ENCODE measurements around the gene KCNK4. TPM values are rescaled to one million over a fixed set of nuclear protein-coding genes. Genes with fewer than 3 reads are reported as not detected.
A peak's percentile ranks its signal among the peaks of the same experiment; 100 is the strongest.

The KCNK4 gene
- total RNA-seq, 2 experiments from 2014 or later, result not detected

DNA sequence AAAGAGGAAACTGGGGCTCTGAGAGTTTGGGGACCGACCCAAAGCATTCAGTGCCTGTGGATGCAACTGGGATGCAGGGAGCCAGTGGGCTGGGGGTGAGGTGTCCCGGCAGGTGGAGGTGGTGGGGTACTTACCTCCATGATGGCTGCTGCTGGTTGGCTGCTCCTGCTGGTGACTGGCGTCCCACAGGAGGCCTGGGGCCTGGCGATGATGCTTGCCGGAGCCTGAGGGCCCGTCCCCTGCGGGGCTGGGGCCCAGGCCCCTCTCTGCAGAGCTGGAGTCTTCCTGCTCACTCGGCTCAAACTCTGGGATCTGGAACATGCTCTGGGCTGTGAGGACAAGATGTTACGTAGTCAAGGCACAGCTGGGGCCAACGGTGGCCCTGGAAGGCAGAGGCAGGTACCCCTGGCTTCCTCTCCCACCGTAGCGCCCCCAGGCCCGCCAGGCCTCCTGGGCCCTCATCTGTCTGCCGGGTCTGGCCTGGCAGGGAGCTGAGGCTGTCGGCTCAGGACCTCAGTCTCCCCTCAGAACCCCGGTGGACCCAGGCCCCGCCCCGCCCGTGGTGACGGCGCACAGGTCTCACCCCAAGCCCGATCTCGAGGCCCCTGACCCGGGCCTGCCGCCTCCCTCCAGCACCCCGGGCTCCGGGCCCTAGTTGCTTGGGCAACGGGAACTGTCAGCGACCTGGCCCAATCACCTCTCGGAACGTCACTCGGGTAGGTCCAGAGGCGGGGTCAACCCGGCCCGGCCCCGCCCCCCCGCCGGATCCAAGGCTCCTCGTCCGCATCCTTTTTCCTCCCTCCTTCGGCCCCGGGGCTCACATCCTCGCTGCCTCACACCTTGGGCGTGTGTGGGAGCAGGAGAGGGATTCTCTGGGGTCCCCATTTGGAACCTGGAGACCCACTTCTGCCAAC lies 6.8 kb upstream of the KCNK4 start, which contains the start of gene BAD:
Gene BAD, minus strand, starts transcription at position 618 of the 914 bp plus-strand sequence. Its CDS starts 297 bp downstream, at position 321.
- Mint-ChIP-seq H3K4me1 (peaks cover 8% of the 10 kb centered on the region), H3K9me3 (no peaks in the 10 kb centered on the region), H3K27ac (peak within 1 kb of the TSS; percentile 86), H3K4me3 (peak within 1 kb of the TSS; percentile 85), H3K27me3 (no peaks in the 10 kb centered on the region), H3K36me3 (peaks cover 10% of the 10 kb centered on the region)
- POLR2A ChIA-PET, result interaction anchor here (0.7 to 4.5 kb wide), 11 partner anchors 9 to 99 kb away, joined by 3 to 72 read pairs (median 7); partner anchors contain the start of genes ESRRA, FERMT3, FKBP2 and PPP1R14B
- ATAC-seq (ENCODE audit: low read depth) (peak; percentile 84), DNase-seq (peak; percentile 89)

- POLR2A ChIA-PET, result interaction anchor here (0.6 to 4.5 kb wide), 12 partner anchors 10 to 100 kb away, joined by 3 to 72 read pairs (median 6); partner anchors contain the start of genes ESRRA, FERMT3, FKBP2 and PPP1R14B
- Mint-ChIP-seq H3K27ac (peak within 1 kb of the TSS; percentile 86), H3K9me3 (no peaks in the 10 kb centered on the region), H3K27me3 (peaks cover 5% of the 10 kb centered on the region), H3K4me1 (peaks cover 8% of the 10 kb centered on the region), H3K4me3 (peak within 1 kb of the TSS; percentile 85), H3K36me3 (peaks cover 9% of the 10 kb centered on the region)
- DNase-seq (peak; percentile 99), ATAC-seq (ENCODE audit: low read depth) (peak; percentile 63)
Observed at GRCh38 chr11:64284962-64285884, 5.9 kb upstream of the KCNK4 start, which contains the start of gene GPR137. TSS of gene GPR137 (plus strand) at chr11:64285848. CDS start at chr11:64286525, 677 bp downstream.

DNA sequence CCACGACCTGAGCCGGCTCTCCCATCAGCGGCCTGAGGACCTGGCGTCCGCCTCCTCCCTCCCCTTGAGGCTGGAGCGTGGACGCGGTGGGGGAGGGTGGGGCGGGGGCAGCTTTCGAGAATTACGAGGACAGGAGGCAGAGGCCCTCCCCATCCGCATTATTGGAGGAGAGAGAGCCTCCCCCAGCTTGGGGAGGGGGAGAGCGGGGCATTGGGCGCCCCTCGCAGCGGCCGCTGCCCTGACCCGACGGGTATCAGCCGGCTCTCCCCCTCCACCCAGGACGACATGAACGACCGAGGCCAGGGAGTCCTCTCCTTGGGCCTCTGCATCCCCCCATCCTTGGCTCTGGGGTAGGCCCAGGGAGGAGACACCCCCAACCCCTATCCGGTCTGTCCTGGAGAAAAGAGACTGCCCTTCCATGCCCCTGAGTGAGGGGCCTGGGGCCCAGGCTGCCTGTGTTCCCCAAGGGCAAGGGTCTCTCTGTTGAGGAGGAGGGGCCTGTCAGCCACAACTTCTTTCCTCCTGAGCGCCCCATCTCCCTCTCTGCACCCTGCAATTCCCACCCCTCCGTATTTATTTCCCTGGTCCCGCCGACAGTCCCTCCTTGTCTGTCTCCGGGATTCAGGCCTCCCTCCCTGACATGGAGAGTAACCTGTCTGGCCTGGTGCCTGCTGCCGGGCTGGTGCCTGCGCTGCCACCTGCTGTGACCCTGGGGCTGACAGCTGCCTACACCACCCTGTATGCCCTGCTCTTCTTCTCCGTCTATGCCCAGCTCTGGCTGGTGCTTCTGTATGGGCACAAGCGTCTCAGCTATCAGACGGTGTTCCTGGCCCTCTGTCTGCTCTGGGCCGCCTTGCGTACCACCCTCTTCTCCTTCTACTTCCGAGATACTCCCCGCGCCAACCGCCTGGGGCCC lies 5.0 kb upstream of the KCNK4 start:
- Mint-ChIP-seq H3K9me3 (no peaks in the 10 kb centered on the region), H3K27ac (peak overlapping the region; percentile 66), H3K4me1 (peaks cover 8% of the 10 kb centered on the region), H3K27me3 (peaks cover 14% of the 10 kb centered on the region), H3K4me3 (peak overlapping the region; percentile 83), H3K36me3 (peaks cover 9% of the 10 kb centered on the region)
- ATAC-seq (ENCODE audit: low read depth) (no peak), DNase-seq (no peak)
- POLR2A ChIA-PET, result interaction anchor here (1.4 to 4.5 kb wide), 5 partner anchors 16 to 80 kb away, joined by 4 to 72 read pairs (median 11); partner anchors contain the start of genes ESRRA, PPP1R14B, PRDX5 and TRMT112

- H3K36me3 Mint-ChIP-seq, result peaks cover 6% of the 10 kb centered on the region
- H3K27ac Mint-ChIP-seq, result peak overlapping the region; percentile 66
- POLR2A ChIA-PET, result interaction anchor here (1.1 to 2.3 kb wide), 3 partner anchors 15 to 81 kb away, joined by 3 to 6 read pairs (median 4); partner anchors contain the start of genes PRDX5 and TRMT112
- no peak for ATAC-seq (ENCODE audit: low read depth)
- peaks cover 14% of the 10 kb centered on the region for H3K27me3 Mint-ChIP-seq
- DNase-seq, result no peak
- H3K4me3 Mint-ChIP-seq, result peak overlapping the region; percentile 83
- H3K4me1 Mint-ChIP-seq, result peaks cover 8% of the 10 kb centered on the region
- no peaks in the 10 kb centered on the region for H3K9me3 Mint-ChIP-seq
Observed at GRCh38 chr11:64286801-64287159, 4.3 kb upstream of the KCNK4 start.

GRCh38 chr11:64287676-64288352 lies 3.3 kb upstream of the KCNK4 start:
- Mint-ChIP-seq H3K36me3 (peaks cover 3% of the 10 kb centered on the region), H3K27me3 (peaks cover 18% of the 10 kb centered on the region), H3K27ac (no peak overlapping the region), H3K4me3 (no peak overlapping the region), H3K9me3 (no peaks in the 10 kb centered on the region), H3K4me1 (peaks cover 10% of the 10 kb centered on the region)
- POLR2A ChIA-PET, result interaction anchor here (1.1 to 2.3 kb wide), 2 partner anchors 16 to 82 kb away, joined by 3 to 6 read pairs; no protein-coding TSS in a partner anchor
- no peak for ATAC-seq (ENCODE audit: low read depth)
- no peak for DNase-seq

GRCh38 chr11:64288353-64288750 lies 2.8 kb upstream of the KCNK4 start:
- H3K9me3 Mint-ChIP-seq, result no peaks in the 10 kb centered on the region
- H3K27me3 Mint-ChIP-seq, result peaks cover 23% of the 10 kb centered on the region
- no peak overlapping the region for H3K4me3 Mint-ChIP-seq
- no peak for ATAC-seq (ENCODE audit: low read depth)
- no peak overlapping the region for H3K27ac Mint-ChIP-seq
- peaks cover 8% of the 10 kb centered on the region for H3K4me1 Mint-ChIP-seq
- POLR2A ChIA-PET, result no interaction called here
- no peaks in the 10 kb centered on the region for H3K36me3 Mint-ChIP-seq
- DNase-seq, result no peak

- H3K4me1 Mint-ChIP-seq, result peaks cover 7% of the 10 kb centered on the region
- no peaks in the 10 kb centered on the region for H3K36me3 Mint-ChIP-seq
- POLR2A ChIA-PET, result interaction anchor here (1.3 to 2.3 kb wide), 3 partner anchors 15 to 81 kb away, joined by 4 to 9 read pairs (median 4); no protein-coding TSS in a partner anchor
- H3K9me3 Mint-ChIP-seq, result no peaks in the 10 kb centered on the region
- ATAC-seq (ENCODE audit: low read depth), result no peak
- no peak overlapping the region for H3K4me3 Mint-ChIP-seq
- H3K27ac Mint-ChIP-seq, result no peak overlapping the region
- DNase-seq, result no peak
- H3K27me3 Mint-ChIP-seq, result peaks cover 31% of the 10 kb centered on the region
Observed at GRCh38 chr11:64289002-64289564, 2.0 kb upstream of the KCNK4 start.

GRCh38 chr11:64290352-64291261 lies 495 bp upstream of the KCNK4 start:
- H3K36me3 Mint-ChIP-seq, result no peaks in the 10 kb centered on the region
- H3K27ac Mint-ChIP-seq, result peak overlapping the region; percentile 48
- no peak for ATAC-seq (ENCODE audit: low read depth)
- peaks cover 46% of the 10 kb centered on the region for H3K27me3 Mint-ChIP-seq
- POLR2A ChIA-PET, result interaction anchor here (0.5 to 2.3 kb wide), 4 partner anchors 13 to 101 kb away, joined by 3 to 9 read pairs (median 4); no protein-coding TSS in a partner anchor
- no peak for DNase-seq
- peaks cover 7% of the 10 kb centered on the region for H3K4me1 Mint-ChIP-seq
- no peaks in the 10 kb centered on the region for H3K9me3 Mint-ChIP-seq
- peak overlapping the region; percentile 28 for H3K4me3 Mint-ChIP-seq

DNA sequence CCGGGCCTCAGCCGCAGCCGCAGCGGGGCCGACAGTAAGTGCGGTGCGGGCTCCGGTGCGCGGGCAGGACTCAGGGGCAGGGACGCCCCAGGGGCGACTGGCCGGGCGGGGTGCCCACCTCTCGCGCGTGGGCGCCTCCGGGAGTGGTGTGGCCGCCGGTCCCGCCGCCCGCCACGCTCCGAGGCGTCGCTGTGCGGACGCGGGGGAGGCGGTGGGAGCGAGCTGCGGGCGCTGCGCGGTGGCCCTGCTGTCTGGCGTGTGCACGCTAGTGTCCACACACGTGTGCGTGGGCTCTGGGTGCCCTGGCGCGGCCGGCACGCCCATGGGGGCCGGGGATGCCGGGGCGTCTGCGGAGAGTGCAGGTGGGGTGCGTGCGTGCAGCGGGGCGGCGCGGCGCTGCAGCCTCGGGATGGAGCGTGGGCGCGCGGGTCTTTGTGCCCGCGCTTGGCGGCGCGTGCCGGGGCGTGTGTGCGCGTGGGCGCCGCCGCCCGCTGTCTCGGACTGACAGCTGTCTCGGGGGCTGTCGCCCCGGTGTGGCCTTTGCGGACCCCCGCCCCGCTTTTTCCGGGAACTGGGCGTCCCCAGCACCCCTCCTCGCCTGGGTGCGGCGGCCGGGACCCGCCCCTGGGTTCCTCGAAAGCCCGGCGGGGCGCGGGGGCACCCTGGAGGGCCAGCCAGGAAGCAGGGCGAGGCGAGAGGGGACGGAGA lies 804 bp downstream of the KCNK4 start:
- Mint-ChIP-seq H3K9me3 (no peaks in the 10 kb centered on the region), H3K27ac (no peak overlapping the region), H3K4me3 (no peak overlapping the region), H3K27me3 (peaks cover 59% of the 10 kb centered on the region), H3K36me3 (no peaks in the 10 kb centered on the region), H3K4me1 (peaks cover 2% of the 10 kb centered on the region)
- DNase-seq, result no peak
- POLR2A ChIA-PET, result interaction anchor here (1.2 kb wide), 1 partner anchor 46 kb away, joined by 3 read pairs; no protein-coding TSS in a partner anchor
- ATAC-seq (ENCODE audit: low read depth), result peak; percentile 53

Measured in activated naive CD8-positive, alpha-beta T cell treated with anti-CD3 and anti-CD28 coated beads, Interleukin-2, amount 10 ng/mL, durations not matched to agents 7 days and 5 days (primary cell).